ENCODE measurements around the gene ADARB2.

DNA sequence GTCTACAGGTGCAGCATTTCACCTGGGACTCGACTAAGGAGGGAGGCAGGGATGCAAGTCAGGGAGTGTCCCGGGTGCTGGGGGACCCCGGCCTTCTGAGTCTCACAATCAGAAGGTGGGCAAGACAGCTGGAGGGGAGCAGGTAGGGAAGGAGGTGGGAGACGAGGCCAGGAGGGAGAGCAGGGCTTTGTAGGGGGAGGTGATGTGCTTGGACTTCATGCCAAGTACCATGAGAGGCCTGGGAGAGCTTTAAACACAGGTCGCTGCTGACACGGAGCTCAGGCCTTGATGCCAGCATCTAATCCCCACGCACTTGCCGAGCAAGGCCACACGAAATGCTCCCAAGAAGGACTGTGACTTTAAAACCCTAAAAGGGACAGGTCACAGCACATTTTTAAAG, 244.7 kb downstream of the ADARB2 start:
- TF ChIP-seq, protein P1, sequence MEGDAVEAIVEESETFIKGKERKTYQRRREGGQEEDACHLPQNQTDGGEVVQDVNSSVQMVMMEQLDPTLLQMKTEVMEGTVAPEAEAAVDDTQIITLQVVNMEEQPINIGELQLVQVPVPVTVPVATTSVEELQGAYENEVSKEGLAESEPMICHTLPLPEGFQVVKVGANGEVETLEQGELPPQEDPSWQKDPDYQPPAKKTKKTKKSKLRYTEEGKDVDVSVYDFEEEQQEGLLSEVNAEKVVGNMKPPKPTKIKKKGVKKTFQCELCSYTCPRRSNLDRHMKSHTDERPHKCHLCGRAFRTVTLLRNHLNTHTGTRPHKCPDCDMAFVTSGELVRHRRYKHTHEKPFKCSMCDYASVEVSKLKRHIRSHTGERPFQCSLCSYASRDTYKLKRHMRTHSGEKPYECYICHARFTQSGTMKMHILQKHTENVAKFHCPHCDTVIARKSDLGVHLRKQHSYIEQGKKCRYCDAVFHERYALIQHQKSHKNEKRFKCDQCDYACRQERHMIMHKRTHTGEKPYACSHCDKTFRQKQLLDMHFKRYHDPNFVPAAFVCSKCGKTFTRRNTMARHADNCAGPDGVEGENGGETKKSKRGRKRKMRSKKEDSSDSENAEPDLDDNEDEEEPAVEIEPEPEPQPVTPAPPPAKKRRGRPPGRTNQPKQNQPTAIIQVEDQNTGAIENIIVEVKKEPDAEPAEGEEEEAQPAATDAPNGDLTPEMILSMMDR (IDR thresholded peaks at IDR 0.05) = no peak
- TF ChIP-seq POLR2A (IDR thresholded peaks at IDR 0.05) = no peak

All from Peyer's patch (tissue), 4 donors.